ENCODE results near the gene ARSG.
"Not testable (repeated sequence)": the region's sequence is repeated elsewhere in the genome, so short reads cannot be mapped to it uniquely, and the experiment has no call there.

GRCh38 chr17:68413597-68414560 is 122.6 kb downstream of the ARSG start:
- TF ChIP-seq, protein P1, sequence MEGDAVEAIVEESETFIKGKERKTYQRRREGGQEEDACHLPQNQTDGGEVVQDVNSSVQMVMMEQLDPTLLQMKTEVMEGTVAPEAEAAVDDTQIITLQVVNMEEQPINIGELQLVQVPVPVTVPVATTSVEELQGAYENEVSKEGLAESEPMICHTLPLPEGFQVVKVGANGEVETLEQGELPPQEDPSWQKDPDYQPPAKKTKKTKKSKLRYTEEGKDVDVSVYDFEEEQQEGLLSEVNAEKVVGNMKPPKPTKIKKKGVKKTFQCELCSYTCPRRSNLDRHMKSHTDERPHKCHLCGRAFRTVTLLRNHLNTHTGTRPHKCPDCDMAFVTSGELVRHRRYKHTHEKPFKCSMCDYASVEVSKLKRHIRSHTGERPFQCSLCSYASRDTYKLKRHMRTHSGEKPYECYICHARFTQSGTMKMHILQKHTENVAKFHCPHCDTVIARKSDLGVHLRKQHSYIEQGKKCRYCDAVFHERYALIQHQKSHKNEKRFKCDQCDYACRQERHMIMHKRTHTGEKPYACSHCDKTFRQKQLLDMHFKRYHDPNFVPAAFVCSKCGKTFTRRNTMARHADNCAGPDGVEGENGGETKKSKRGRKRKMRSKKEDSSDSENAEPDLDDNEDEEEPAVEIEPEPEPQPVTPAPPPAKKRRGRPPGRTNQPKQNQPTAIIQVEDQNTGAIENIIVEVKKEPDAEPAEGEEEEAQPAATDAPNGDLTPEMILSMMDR (IDR thresholded peaks at IDR 0.05; ENCODE audit: insufficient read depth, low read length, poor library complexity, severe bottlenecking): not testable (repeated sequence)
- not testable (repeated sequence) for TF ChIP-seq EZH2phosphoT487 (conservative IDR thresholded peaks at IDR 0.05; ENCODE audit: low read length)

Measured in SU-DHL-6 (cell line).